GM18519 (cell line): Measurements from ENCODE around the gene FIS1.
"Not testable (repeated sequence)": the region's sequence is repeated elsewhere in the genome, so short reads cannot be mapped to it uniquely, and the experiment has no call there.

ENCODE experiments used
- ATAC-seq: cut with Tn5 transposase; IDR thresholded peaks from one replicate; pipeline ENCODE4 v1.9.1; 2021; ENCODE audit warnings: mild to moderate bottlenecking, moderate library complexity; ENCODE audit not compliant: unreplicated experiment, low FRiP score

The FIS1 gene

DNA sequence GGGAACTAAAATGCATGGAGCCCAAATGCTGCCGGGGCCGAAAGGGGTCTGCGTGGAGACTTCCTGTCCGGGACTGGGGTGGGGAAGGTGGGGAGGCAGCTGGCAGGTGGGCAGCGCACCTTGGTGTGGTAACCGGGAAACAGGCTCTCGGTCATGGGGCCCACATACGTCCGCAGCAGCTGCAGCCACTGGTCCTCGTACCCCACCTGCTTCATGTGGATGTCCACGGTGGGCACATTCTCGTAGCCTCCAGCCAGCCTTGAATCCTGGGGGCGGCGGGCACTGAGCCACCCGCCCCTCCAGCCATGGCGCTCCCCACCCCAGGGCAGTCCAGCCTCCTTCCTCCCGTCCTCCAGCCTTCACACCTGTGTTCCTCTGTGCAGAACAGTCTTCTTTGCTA is 37.4 kb downstream of the FIS1 start:
- ATAC-seq = no peak

DNA sequence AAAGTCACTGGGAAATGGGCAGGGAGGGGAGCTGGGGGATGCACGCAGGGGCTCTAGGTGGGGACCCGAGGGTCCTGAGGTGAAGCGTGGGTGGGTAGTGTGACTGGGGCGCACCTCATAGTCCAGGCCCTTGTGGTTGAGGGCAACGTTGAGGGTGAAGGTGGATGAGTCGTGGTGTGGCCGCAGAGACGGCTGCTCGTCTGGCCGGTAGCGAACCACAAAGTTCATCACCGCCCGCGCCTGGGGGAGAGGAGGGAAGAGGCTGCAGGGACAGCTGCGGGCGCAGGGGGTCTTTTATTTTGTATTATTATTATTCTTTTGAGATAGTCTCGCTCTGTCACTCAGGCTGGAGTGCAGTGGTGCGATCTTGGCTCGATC is 38.2 kb downstream of the FIS1 start:
- ATAC-seq = no peak

DNA sequence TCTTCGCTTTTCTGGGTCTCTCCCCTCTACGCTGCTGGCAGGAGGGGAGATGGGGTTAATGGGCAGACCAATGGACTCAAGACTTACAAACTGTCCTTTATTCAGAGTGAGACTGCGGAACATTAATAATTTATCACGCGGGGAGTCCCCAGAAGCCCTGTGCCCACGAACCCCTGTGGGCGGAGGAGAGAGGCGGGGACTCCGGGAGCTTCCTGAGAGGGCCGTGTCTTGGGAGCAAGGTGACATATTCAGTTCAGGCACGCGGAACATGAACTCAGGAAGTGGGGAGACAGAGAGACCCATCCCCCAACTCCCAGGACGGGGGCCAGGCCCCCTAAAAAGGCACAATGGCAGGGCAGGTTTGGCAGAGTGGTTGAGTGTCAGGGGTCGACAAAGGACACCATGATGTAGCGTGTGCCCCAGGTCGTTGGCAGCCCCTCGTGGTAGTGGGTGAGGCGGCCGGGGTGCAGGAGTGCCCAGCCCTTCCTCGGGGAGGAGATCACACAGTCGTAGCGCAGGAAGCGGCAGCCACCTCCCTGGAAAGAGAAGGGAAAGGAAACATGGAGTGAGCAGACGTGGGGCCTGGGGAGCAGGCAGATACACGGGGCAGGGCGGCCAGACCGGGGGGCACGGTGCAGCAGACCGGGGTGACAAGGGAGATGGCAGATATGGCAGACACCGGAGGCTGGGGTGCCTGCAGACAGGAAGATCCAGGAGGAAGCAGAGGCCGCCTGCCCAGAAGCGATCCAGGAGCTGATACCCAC is 38.8 kb downstream of the FIS1 start:
- ATAC-seq = no peak

DNA sequence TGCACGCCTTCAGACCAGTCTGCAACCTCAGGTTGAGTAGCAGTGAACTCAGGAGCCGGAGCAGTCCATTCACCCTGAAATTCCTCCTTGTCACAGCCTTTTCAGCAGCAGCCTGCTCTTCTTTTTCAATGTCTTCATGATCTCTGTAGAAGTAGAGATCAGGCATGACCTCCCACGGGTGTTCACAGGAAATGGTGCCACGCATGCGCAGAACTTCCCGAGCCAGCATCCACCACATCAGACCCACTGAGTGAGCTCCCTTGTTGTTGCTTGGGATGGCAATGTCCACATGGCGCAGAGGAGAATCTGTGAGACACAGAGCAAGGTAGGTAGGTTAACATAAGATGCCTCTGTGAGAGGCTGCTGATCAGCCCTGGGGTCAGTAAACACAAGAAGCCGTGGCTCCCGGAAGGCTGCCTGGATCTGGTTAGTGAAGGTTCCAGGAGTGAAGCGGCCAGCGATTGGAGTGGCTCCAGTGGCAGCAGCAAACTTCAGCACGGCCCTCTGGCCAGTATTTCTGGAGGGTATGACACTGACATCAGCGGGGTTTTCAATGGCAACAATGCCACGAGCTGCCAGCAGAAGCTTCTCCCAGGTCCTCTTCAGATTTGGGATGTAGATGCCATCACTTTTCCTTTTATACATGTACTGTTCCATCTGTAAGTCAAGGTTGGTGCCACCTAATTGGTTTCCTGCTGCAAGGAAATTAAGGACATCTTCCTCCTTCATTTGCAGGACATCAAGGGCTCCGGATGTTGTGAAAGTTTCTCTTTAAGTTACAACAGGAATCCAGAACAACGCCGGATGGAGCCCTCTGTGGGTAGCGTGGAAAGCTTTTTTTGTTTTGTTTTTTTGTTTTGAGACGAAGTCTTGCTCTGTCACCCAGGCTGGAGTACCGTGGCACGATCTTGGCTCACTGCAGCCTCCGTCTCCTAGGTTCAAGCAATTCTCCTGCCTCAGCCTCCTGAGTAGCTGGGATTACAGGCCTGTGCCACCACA is 40.8 kb downstream of the FIS1 start:
- ATAC-seq = not testable (repeated sequence)

DNA sequence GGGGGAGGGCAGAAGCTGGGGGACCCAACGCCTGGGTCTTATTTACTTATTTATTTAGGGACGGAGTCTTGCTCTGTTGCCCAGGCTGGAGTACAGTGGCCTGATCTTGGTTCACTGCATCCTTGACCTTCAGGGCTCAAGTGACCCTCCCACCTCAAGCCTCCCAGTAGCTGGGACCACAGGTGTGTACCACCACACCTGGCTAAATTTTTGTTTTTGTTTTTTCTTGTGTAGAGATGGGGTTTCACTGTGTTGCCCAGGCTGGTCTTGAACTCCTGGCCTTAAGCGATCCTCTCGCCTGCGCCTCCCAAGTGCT is 42.3 kb downstream of the FIS1 start:
- no peak for ATAC-seq

DNA sequence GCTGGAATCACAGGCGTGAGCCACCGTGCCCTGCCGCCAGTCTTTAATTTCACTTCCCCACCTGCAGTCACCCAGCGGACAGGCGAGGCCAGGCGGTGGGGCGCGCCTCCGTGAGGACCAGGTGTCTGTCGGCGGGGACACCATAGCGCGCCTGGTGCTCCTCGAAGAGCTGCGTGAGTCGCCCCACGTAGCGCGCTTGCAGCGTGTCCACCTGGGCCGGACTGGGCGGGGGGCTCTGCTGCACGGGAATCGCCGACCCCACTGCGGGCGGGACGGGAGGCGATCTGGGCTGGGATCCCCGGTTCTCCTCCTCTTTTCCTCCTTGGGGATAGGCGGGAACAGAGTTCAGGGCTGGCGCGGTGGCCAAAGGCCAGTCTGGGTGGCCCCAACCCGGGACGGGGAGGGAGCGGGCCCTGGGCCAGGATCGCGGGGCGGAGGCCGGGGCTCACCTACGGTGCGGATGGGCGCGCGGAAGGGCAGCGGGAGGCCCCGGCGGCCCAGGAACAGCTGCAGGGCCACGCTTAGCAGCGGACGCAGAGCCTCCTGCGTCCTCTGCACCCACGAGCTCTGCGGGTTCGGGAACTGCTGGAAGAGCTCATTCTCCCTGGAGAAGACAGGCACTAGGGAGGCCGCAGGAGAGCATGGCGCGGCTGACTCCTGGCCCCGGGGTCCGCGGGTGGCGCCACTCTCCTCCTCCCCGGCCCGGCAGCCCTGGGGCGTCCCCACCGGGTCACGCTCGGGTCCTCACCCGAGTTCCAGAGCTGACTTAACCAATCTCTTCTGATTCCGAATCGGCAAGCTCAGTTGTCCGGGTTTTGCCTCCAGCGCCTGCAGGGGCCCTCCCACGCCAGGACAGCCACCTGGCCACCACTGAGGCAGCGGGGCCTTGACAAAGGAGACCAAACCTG is 42.9 kb downstream of the FIS1 start:
- no peak for ATAC-seq

DNA sequence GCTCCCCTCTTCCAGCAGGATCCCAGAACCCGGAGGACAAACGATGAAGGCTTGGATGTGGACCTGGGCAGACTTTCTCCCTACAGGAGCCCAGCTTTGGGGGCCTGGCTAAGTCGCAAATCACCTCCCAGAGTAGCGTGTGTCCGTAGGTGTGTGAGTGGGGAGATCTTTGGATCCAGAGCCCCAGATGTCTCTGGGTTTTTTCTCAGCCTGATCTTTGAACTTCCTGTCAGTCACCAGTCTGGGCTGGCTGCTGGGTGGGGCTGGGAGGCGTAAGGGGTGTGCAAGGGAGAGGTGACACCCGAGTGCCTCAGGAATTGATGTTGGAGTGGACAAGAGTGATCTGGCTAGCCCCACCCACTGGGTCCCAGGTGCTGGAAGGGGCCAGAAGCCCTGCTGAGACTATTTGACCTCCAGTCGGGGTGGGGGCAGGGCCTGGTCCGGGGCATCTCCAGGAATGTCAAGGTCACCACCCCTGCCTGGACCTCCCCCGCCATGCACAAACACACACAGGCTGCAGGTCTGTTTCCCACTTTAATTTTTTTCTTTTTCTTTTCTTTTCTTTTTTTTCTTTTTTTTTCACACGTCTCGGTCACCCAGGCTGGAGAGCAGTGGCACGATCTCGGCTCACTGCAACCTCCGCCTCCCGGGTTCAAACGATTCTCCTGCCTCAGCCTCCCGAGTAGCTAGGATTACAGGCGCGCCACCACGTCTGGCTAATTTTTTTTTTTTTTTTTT is 43.9 kb downstream of the FIS1 start, which contains the start of gene MOGAT3:
TSS of gene MOGAT3 (minus strand) at position 175 of the 738 bp plus-strand sequence. CDS start 182 bp downstream, outside the sequence.
- no peak for ATAC-seq

DNA sequence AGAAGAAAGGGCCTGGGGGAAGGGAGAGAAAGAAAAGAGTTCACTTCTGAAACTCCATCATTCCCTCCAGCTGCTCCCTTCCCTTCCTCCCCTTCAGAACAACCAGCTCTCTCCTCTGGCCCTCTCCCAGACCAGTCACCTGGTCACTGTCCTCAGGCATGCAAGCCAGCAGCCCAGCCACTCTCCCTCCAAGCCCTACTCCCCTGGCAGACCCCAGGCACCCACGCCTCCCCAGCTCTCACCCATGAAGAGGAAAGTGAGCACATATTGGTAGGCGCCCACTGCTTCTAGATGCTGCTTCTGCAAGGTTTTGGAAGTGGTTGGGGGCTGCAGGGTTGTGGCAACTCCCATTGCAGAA is 44.4 kb downstream of the FIS1 start:
- ATAC-seq = no peak

DNA sequence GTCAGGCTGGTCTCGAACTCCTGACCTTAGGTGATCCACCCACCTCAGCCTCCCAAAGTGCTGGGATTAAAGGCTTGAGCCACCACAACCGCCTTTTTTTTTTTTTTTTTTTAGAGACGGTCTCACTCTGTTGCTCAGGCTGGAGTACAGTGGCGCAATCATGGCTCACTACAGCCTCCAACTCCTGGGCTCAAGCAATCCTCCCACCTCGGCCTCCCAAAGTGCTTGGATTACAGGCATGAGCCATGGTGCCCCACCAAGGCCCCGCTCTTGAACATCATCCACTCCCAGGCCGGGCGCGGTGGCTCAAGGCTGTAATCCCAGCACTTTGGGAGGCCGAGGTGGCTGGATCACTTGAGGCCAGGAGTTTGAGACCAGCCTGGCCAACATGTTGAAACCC is 45.4 kb downstream of the FIS1 start:
- not testable (repeated sequence) for ATAC-seq

DNA sequence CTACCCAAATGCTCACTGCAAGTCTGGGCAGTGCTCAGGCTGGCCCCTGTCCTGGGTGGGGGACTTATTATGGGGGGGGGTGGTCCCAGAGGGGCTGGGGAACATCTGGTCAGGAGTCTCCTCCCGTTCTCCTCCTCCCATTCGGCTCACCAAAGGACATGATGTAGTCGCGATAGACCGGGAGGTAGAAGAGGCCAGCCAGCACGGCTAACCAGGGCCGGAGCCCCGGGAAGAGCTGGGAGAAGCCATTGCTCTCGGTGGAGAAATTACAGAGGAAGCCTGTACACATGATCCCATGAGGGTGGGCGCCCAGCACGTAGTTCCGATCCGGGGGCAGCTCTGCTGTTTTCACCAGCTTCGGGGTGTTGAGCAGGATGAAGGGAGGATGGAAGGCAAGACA is 46.4 kb downstream of the FIS1 start:
- ATAC-seq = no peak

DNA sequence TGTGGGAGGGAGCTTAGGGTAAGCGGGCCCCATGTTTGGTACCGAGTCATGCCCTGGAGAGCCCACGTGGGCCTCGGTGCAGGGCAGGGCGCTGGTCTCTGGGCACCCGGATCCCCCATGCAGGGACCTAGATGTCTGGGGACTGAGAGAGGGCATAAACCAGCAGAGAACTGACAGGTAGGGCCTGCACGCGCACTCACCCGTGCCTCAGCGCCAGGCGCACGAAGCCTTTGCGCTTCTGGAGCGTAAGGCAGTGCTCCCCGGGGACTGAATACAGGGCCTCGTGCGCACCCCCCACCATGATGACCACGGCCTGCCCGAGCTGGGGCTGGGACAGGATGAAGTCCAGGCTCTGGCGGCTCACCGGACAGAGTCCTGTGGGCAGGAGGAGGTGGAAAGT is 46.9 kb downstream of the FIS1 start:
- no peak for ATAC-seq

DNA sequence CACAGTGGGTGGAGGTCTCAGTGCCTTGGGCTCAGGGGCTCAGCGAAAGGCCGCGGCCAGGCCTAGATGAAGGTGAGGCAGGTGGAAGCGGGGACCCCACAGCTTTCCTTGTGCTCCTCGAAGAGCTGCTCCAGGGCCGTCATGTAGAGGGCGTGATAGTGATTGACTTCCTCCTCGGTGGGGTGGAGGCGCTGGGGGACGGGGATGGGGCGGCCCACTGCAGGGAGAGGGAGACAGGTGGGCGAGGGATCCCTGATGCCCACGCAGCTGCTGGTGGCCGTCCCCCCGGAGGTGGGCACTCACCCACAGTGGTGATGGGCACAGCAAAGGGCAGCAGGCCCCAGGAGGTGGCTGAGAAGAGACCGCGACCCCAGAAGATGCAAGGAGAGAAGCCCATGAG is 49.0 kb downstream of the FIS1 start:
- no peak for ATAC-seq
